GM12878 (cell line): ENCODE results near the gene ABCA7. TPM values are rescaled to one million over a fixed set of nuclear protein-coding genes. Genes with fewer than 3 reads are reported as not detected.

Experiments used
- DPF2 ChIP-seq: fragments of 450-650 bp; IDR thresholded peaks from 2 replicates; pipeline ENCODE4 v1.6.1; 2017; ENCODE audit warnings: mild to moderate bottlenecking
- EP300 ChIP-seq, 2 experiments: fragments of 150-350 bp in 1 of 2; IDR thresholded peaks; 2 replicates each; pipeline ENCODE4 v1.6.1; 2011 to 2012; ENCODE audit warnings: low read depth in 2 of 2, low read length in 2 of 2, borderline replicate concordance in 1 of 2, improper control_type of control experiment in 1 of 2, inconsistent platforms in 1 of 2; ENCODE audit not compliant: control insufficient read depth in 1 of 2
- HDAC2 ChIP-seq: fragments of 200-600 bp; sonication (generic); IDR thresholded peaks from 2 replicates; pipeline ENCODE4 v1.6.1; 2017
- IKZF2 ChIP-seq, 2 experiments: fragments of 450-650 bp; IDR thresholded peaks; 2 replicates each; pipeline ENCODE4 v1.6.1; 2017; ENCODE audit warnings: mild to moderate bottlenecking in 2 of 2, moderate library complexity in 2 of 2
- JUND ChIP-seq: IDR thresholded peaks from 2 replicates; pipeline ENCODE4 v1.6.1; 2012; ENCODE audit warnings: low read depth, mild to moderate bottlenecking, low read length, improper control_type of control experiment, moderate library complexity
- NFIC ChIP-seq: IDR thresholded peaks from 2 replicates; pipeline ENCODE4 v1.6.1; 2012; ENCODE audit warnings: low read depth, mild to moderate bottlenecking, inconsistent platforms, low read length, moderate library complexity
- NFYB ChIP-seq: IDR thresholded peaks from 2 replicates; pipeline ENCODE4 v1.6.1; 2011; ENCODE audit warnings: low read depth, mild to moderate bottlenecking, low read length, improper control_type of control experiment, moderate library complexity; ENCODE audit not compliant: insufficient read depth
- SIN3A ChIP-seq: IDR thresholded peaks from 2 replicates; pipeline ENCODE4 v1.6.1; 2012; ENCODE audit warnings: low read depth, low read length, improper control_type of control experiment
- SMAD1 ChIP-seq: fragments of 450-650 bp; IDR thresholded peaks from 2 replicates; pipeline ENCODE4 v1.6.1; 2018; ENCODE audit warnings: mild to moderate bottlenecking, low read depth; ENCODE audit not compliant: partially characterized antibody
- SP1 ChIP-seq: IDR thresholded peaks from one replicate; pipeline ENCODE4 v1.6.1; 2011; ENCODE audit warnings: low read depth, low read length
- polyA plus RNA-seq, 11 experiments: library from polyadenylated mRNA; depleted of rRNA in 4 of 11; unstranded in 6 of 11; stranded (reverse) in 5 of 11; fragments of >200 nt; fragmentation: Nextera tagmentation in 4 of 11; fragmentation: Illumina TruSeq in 1 of 11; extraction: Ambion mirVana in 4 of 11; extraction: Trizol in 1 of 11; gene quantifications; 1 replicate in 1 of 11; 2 replicates in 10 of 11; pipeline versions ENCODE4 v1.2.1 to v1.2.3, GENCODE V29; 2011 to 2016; ENCODE audit warnings: inconsistent platforms in 2 of 11, missing spikeins in 2 of 11, low read depth in 1 of 11
- total RNA-seq, 4 experiments: library from RNA; depleted of rRNA in 3 of 4; stranded (reverse); fragments of >200 nt in 3 of 4; fragmentation: Illumina TruSeq in 1 of 4; extraction: Trizol in 1 of 4; gene quantifications; 2 replicates each; pipeline versions ENCODE4 v1.2.1 to v1.2.3, GENCODE V29; 2013 to 2021

Gene ABCA7
- total and polyA plus RNA-seq, 10 of the 15 experiments (the other 5 are each of a cell fraction or from before 2014, with no cell fraction given), result 1.0 to 49.5 (median 14.8) TPM

DNA sequence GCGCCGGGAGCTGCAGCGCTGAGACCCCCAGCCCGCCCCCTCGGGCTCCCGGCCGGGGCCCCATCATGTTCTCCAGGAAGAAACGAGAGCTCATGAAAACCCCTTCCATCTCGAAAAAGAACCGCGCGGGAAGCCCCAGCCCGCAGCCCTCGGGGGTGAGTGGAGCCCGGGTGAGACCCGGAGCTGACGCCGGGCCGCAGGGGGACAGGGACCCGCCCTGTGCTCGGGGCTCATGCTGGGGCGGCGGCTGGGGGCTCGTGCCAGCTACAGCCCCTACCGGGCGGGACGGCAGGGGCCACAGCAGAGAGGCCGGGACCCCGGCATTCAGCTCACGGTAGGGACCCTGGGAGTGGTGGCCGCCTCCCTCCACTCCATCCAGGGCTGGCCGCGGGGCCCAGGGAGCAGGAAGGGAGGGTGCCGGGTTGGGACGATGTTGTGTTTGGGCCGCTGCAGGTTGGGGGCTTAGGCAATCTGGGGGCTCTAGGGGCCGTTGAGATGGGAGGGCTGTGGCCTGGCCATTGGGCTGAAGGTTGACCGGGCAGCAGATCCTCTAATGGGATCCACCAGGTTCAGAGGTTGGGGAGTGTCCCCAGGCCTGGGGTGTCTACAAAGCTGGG, 27.5 kb downstream of the ABCA7 start (continued):
- TF ChIP-seq NFIC, result no peak
- no peak for TF ChIP-seq NFYB
- no peak for TF ChIP-seq SP1
- TF ChIP-seq HDAC2, result no peak
- TF ChIP-seq SIN3A, result 0 out of 2 replicates have a peak, but pooled peaks have one; percentile 17
- TF ChIP-seq DPF2, result peak; percentile 25; the same call in 1 of the 2 replicates
- no peak for TF ChIP-seq JUND
- peak in 1 of 2 experiments; percentile 35; a peak in 1 of 4 replicates for TF ChIP-seq IKZF2 (IDR thresholded peaks at IDR 0.05)
- no peak for TF ChIP-seq EP300 (IDR thresholded peaks at IDR 0.05; ENCODE audit: borderline replicate concordance in 1 of 2, control insufficient read depth in 1 of 2, low read depth in 2 of 2, low read length in 2 of 2)
- TF ChIP-seq SMAD1, result no peak
